ENCODE results near the gene PRPF6.

- TF ChIP-seq CTCF (IDR thresholded peaks at IDR 0.05): no peak
- TF ChIP-seq EP300 (IDR thresholded peaks at IDR 0.05): no peak
- TF ChIP-seq POLR2A (IDR thresholded peaks at IDR 0.05): no peak
- TF ChIP-seq POLR2AphosphoS5 (IDR thresholded peaks at IDR 0.05): no peak
Measured at GRCh38 chr20:64056639-64056888, 75.6 kb downstream of the PRPF6 start.
